Upper lobe of right lung (tissue), 1 donor: ENCODE data around the gene TWIST1. TPM values are rescaled to one million over a fixed set of nuclear protein-coding genes. Genes with fewer than 3 reads are reported as not detected.

Experiments
- ATAC-seq: fragments of 200-7000 bp; cut with Tn5 transposase; one replicate; pipeline ENCODE4 v1.9.1; 2020; ENCODE audit warnings: mild to moderate bottlenecking, moderate library complexity
- DNase-seq: peaks from one replicate; pipeline ENCODE4 v3.0.0-alpha.2; 2020
- H3K27ac ChIP-seq: fragments of 200-600 bp; one replicate; pipeline ENCODE4 v1.8.0; 2022
- H3K27me3 ChIP-seq: fragments of 200-600 bp; one replicate; pipeline ENCODE4 v1.8.0; 2022; ENCODE audit warnings: mild to moderate bottlenecking
- H3K36me3 ChIP-seq: fragments of 200-600 bp; one replicate; pipeline ENCODE4 v1.8.0; 2022
- H3K4me1 ChIP-seq: fragments of 200-600 bp; one replicate; pipeline ENCODE4 v1.8.0; 2022
- H3K4me3 ChIP-seq: fragments of 200-600 bp; one replicate; pipeline ENCODE4 v1.8.0; 2022; ENCODE audit warnings: mild to moderate bottlenecking
- H3K9me3 ChIP-seq: fragments of 200-600 bp; one replicate; pipeline ENCODE4 v1.8.0; 2022
- intact Hi-C: fragments of 100-400 bp; cut with DNase I; formaldehyde crosslinking; loops from one replicate; pipeline ENCODE4 v1.11.0; 2022
- total RNA-seq: library from RNA; stranded (reverse); fragmentation: NEBNext Ultra II Directional; extraction: Animal tissue kit (Norgen Biotek cat#: 25700); gene quantifications from one replicate; pipeline ENCODE4 v1.2.1, GENCODE V29; 2021
- TF ChIP-seq, protein P1 (sequence below): fragments of 200-600 bp; IDR thresholded peaks from one replicate; pipeline ENCODE4 v1.8.0; 2022; ENCODE audit warnings: antibody characterized with exemption
- donor health status: DM: no; HTN: yes; CAD: no; lungs with severe emphysema.

Gene TWIST1
- total RNA-seq, 1 donor from 2014 or later = not detected

DNA sequence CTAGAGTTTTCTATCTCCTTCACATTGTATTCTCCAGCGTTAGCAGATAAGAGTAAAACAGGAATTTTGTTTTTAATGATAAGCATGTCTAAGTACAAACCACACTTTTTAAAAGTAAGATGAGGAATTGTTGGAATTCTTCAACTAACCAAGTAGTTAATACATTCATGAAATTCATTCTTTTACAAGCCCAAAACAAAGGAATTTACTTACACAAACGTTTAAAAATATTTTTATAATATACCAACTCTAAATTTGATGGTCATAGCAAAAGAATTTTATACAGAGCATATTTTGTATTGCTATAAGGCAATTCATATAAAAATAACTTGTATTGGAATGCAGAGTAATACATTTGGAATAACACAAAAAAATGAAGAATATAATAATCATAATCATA lies 51.3 kb downstream of the TWIST1 start:
- H3K4me1 ChIP-seq = no peaks in the 10 kb centered on the region
- TF ChIP-seq, protein P1, sequence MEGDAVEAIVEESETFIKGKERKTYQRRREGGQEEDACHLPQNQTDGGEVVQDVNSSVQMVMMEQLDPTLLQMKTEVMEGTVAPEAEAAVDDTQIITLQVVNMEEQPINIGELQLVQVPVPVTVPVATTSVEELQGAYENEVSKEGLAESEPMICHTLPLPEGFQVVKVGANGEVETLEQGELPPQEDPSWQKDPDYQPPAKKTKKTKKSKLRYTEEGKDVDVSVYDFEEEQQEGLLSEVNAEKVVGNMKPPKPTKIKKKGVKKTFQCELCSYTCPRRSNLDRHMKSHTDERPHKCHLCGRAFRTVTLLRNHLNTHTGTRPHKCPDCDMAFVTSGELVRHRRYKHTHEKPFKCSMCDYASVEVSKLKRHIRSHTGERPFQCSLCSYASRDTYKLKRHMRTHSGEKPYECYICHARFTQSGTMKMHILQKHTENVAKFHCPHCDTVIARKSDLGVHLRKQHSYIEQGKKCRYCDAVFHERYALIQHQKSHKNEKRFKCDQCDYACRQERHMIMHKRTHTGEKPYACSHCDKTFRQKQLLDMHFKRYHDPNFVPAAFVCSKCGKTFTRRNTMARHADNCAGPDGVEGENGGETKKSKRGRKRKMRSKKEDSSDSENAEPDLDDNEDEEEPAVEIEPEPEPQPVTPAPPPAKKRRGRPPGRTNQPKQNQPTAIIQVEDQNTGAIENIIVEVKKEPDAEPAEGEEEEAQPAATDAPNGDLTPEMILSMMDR = no peak
- no peaks in the 10 kb centered on the region for H3K9me3 ChIP-seq
- intact Hi-C loops = no loop called here
- no peak overlapping the region for H3K4me3 ChIP-seq
- DNase-seq (no peak), ATAC-seq (no peak)
- no peaks in the 10 kb centered on the region for H3K27me3 ChIP-seq
- no peaks in the 10 kb centered on the region for H3K36me3 ChIP-seq
- H3K27ac ChIP-seq = no peak overlapping the region

Other genes starting within 250 kb of the TWIST1 start
- gene FERD3L, start 27.8 kb upstream of the TWIST1 start, total RNA-seq = not detected